Erythroblast (primary cell): ENCODE data around the gene IPO11.
"Not testable (repeated sequence)": the region's sequence is repeated elsewhere in the genome, so short reads cannot be mapped to it uniquely, and the experiment has no call there.

Experiments
- DNase-seq, 2 experiments: peaks; one replicate each; lab custom pipeline; 2025; lab: John Stamatoyannopoulos, UW
- GATA1 ChIP-seq: IDR thresholded peaks from 2 replicates; pipeline ENCODE4 v1.6.1; 2011; ENCODE audit warnings: low read depth, mild to moderate bottlenecking, control low read depth, low read length, moderate library complexity
- POLR2A ChIP-seq: IDR thresholded peaks from 2 replicates; pipeline ENCODE4 v1.6.1; 2011; ENCODE audit warnings: mild to moderate bottlenecking, low read length

The IPO11 gene

GRCh38 chr5:62623271-62623670 is 210.7 kb downstream of the IPO11 start:
- TF ChIP-seq POLR2A (no peak), GATA1 (no peak)
- no peak for DNase-seq

GRCh38 chr5:62624436-62624835 is 211.9 kb downstream of the IPO11 start:
- not testable (repeated sequence) for DNase-seq

- TF ChIP-seq POLR2A = no peak
- no peak for TF ChIP-seq GATA1
- no peak for DNase-seq
These were observed 214.0 kb downstream of the IPO11 start for GRCh38 chr5:62626534-62626933.

- DNase-seq = no peak
- TF ChIP-seq GATA1 (no peak), POLR2A (no peak)
These were observed 214.6 kb downstream of the IPO11 start for GRCh38 chr5:62627121-62627520.

- TF ChIP-seq GATA1 = no peak
- TF ChIP-seq POLR2A = no peak
- DNase-seq = no peak
These were observed 215.3 kb downstream of the IPO11 start for GRCh38 chr5:62627901-62628300.

GRCh38 chr5:62631909-62632580 is 219.5 kb downstream of the IPO11 start:
- peak; percentile 25 to 37 for DNase-seq
- TF ChIP-seq POLR2A (no peak), GATA1 (no peak)

GRCh38 chr5:62633243-62633642 is 220.7 kb downstream of the IPO11 start:
- no peak for DNase-seq
- no peak for TF ChIP-seq POLR2A
- no peak for TF ChIP-seq GATA1

- DNase-seq = no peak
- TF ChIP-seq GATA1 (no peak), POLR2A (no peak)
These were observed 227.9 kb downstream of the IPO11 start for GRCh38 chr5:62640446-62640845.

GRCh38 chr5:62642468-62642867 is 229.9 kb downstream of the IPO11 start:
- no peak for TF ChIP-seq POLR2A
- TF ChIP-seq GATA1 = no peak
- no peak for DNase-seq

- no peak for TF ChIP-seq GATA1
- no peak for DNase-seq
These were observed 231.2 kb downstream of the IPO11 start for GRCh38 chr5:62643556-62644451.

GRCh38 chr5:62645223-62645622 is 232.7 kb downstream of the IPO11 start:
- no peak for DNase-seq
- TF ChIP-seq GATA1 (no peak), POLR2A (no peak)

- no peak for DNase-seq
- TF ChIP-seq POLR2A = no peak
- no peak for TF ChIP-seq GATA1
These were observed 234.7 kb downstream of the IPO11 start for GRCh38 chr5:62647241-62647640.

- TF ChIP-seq POLR2A (no peak), GATA1 (no peak)
- no peak for DNase-seq
These were observed 236.5 kb downstream of the IPO11 start for GRCh38 chr5:62649025-62649424.

GRCh38 chr5:62649476-62650113 is 237.0 kb downstream of the IPO11 start:
- no peak for DNase-seq
- TF ChIP-seq POLR2A (no peak), GATA1 (no peak)
